Breast epithelium (tissue), 4 donors: Measurements from ENCODE around the gene CFAP45. TPM values are rescaled to one million over a fixed set of nuclear protein-coding genes. Genes with fewer than 3 reads are reported as not detected.

ENCODE experiments used
- DNase-seq, 2 donors: peaks; one replicate each; pipeline ENCODE4 v3.0.0-alpha.2; 2019; ENCODE audit warnings: low spot score in 2 of 2
- H3K27ac ChIP-seq, 2 donors: fragments of 200-600 bp; sonication (generic) in 1 of 2; one replicate each; pipeline ENCODE4 v1.5.1; 2016 to 2019; ENCODE audit warnings: mild to moderate bottlenecking in 1 of 2
- H3K27me3 ChIP-seq, 2 donors: fragments of 200-600 bp; sonication (generic) in 1 of 2; one replicate each; pipeline versions ENCODE4 v1.5.1 to v1.6.0; 2017 to 2019; ENCODE audit warnings: control low read depth in 1 of 2, mild to moderate bottlenecking in 1 of 2
- H3K36me3 ChIP-seq: fragments of 200-600 bp; one replicate; pipeline ENCODE4 v1.5.1; 2019
- H3K4me1 ChIP-seq, 2 donors: fragments of 200-600 bp; sonication (generic); one replicate each; pipeline ENCODE4 v1.5.1; 2016 to 2019; ENCODE audit warnings: control low read depth in 1 of 2
- H3K4me3 ChIP-seq, 3 donors: fragments of 200-600 bp; sonication (generic); 1 replicate in 2 of 3; 2 replicates in 1 of 3; pipeline ENCODE4 v1.5.1; 2016 to 2019; ENCODE audit warnings: mild to moderate bottlenecking in 3 of 3, moderate library complexity in 2 of 3
- H3K9me3 ChIP-seq, 2 donors: fragments of 200-600 bp; sonication (generic) in 1 of 2; one replicate each; pipeline ENCODE4 v1.5.1; 2016 to 2019; ENCODE audit warnings: control low read depth in 1 of 2
- CTCF ChIP-seq, 3 donors: fragments of 450-650 bp; IDR thresholded peaks; one replicate each; pipeline ENCODE4 v1.5.1; 2016 to 2017; ENCODE audit warnings: antibody characterized with exemption in 3 of 3, mild to moderate bottlenecking in 3 of 3, moderate library complexity in 3 of 3
- POLR2A ChIP-seq: fragments of 450-650 bp; IDR thresholded peaks from one replicate; pipeline ENCODE4 v1.6.1; 2016; ENCODE audit warnings: antibody characterized with exemption, mild to moderate bottlenecking, moderate library complexity
- POLR2AphosphoS5 ChIP-seq, 3 donors: sonication (generic); formaldehyde crosslinking; IDR thresholded peaks; one replicate each; pipeline ENCODE4 v1.6.1; 2017; ENCODE audit warnings: antibody characterized with exemption in 3 of 3
- intact Hi-C: fragments of 100-400 bp; cut with DNase I; formaldehyde crosslinking; loops from one replicate; pipeline ENCODE4 v1.15.1; 2023; ENCODE audit warnings: low total_unique reads
- total RNA-seq, 3 donors: library from RNA; depleted of rRNA; stranded (reverse); fragments of >200 nt; gene quantifications; one replicate each; pipeline ENCODE4 v1.1.0, GENCODE V29; 2016

Gene CFAP45
- total RNA-seq, 3 donors from 2014 or later: 0.80 to 2.6 (median 2.6) TPM

- H3K4me1 ChIP-seq: peaks cover 0 to 6% of the 10 kb centered on the region in 2 donors
- intact Hi-C loops: loop anchor here (5.0 to 10.0 kb wide), 2 partner anchors 69 to 256 kb away; partner anchors contain the start of gene CASQ1
- DNase-seq: no peak
- no peak overlapping the region for H3K4me3 ChIP-seq
- H3K27ac ChIP-seq: no peak overlapping the region
- TF ChIP-seq POLR2A (no peak), POLR2AphosphoS5 (IDR thresholded peaks at IDR 0.05) (no peak), CTCF (IDR thresholded peaks at IDR 0.05) (no peak)
- no peaks in the 10 kb centered on the region for H3K9me3 ChIP-seq
- H3K27me3 ChIP-seq: no peaks in the 10 kb centered on the region
- no peaks in the 10 kb centered on the region for H3K36me3 ChIP-seq
Observed at GRCh38 chr1:159938211-159938852, 38.4 kb upstream of the CFAP45 start.

- no peaks in the 10 kb centered on the region for H3K9me3 ChIP-seq
- TF ChIP-seq CTCF (IDR thresholded peaks at IDR 0.05) (no peak), POLR2AphosphoS5 (IDR thresholded peaks at IDR 0.05) (no peak), POLR2A (no peak)
- H3K36me3 ChIP-seq: no peaks in the 10 kb centered on the region
- H3K27me3 ChIP-seq: no peaks in the 10 kb centered on the region
- intact Hi-C loops: loop anchor here (5.0 to 10.0 kb wide), 2 partner anchors 70 to 258 kb away; partner anchors contain the start of gene CASQ1
- DNase-seq: no peak
- no peak overlapping the region for H3K4me3 ChIP-seq
- no peak overlapping the region for H3K27ac ChIP-seq
- peaks cover 0 to 6% of the 10 kb centered on the region in 2 donors for H3K4me1 ChIP-seq
Observed at GRCh38 chr1:159937054-159937750, 37.2 kb upstream of the CFAP45 start.

GRCh38 chr1:159936273-159936904, 36.4 kb upstream of the CFAP45 start:
- Histone ChIP-seq H3K9me3 (no peaks in the 10 kb centered on the region), H3K27ac (no peak overlapping the region), H3K27me3 (no peaks in the 10 kb centered on the region), H3K4me3 (no peak overlapping the region), H3K4me1 (peaks cover 0 to 6% of the 10 kb centered on the region in 2 donors), H3K36me3 (no peaks in the 10 kb centered on the region)
- intact Hi-C loops: loop anchor here (5.0 to 10.0 kb wide), 2 partner anchors 71 to 258 kb away; partner anchors contain the start of gene CASQ1
- DNase-seq: peak; percentile 58 to 85
- TF ChIP-seq POLR2A (no peak), CTCF (IDR thresholded peaks at IDR 0.05) (peak; percentile 97)

- H3K4me1 ChIP-seq: peaks cover 0 to 6% of the 10 kb centered on the region in 2 donors
- no peaks in the 10 kb centered on the region for H3K27me3 ChIP-seq
- intact Hi-C loops: loop anchor here (5.0 to 10.0 kb wide), 2 partner anchors 72 to 259 kb away; partner anchors contain the start of gene CASQ1
- H3K4me3 ChIP-seq: no peak overlapping the region
- no peaks in the 10 kb centered on the region for H3K9me3 ChIP-seq
- H3K27ac ChIP-seq: no peak overlapping the region
- no peaks in the 10 kb centered on the region for H3K36me3 ChIP-seq
- TF ChIP-seq POLR2A: no peak
- TF ChIP-seq CTCF (IDR thresholded peaks at IDR 0.05): no peak
- TF ChIP-seq POLR2AphosphoS5 (IDR thresholded peaks at IDR 0.05): no peak
- DNase-seq: no peak
Observed at GRCh38 chr1:159935719-159936272, 35.8 kb upstream of the CFAP45 start.
